GM19240 (cell line): ENCODE measurements around the gene FLT4.
"Not testable (repeated sequence)": the region's sequence is repeated elsewhere in the genome, so short reads cannot be mapped to it uniquely, and the experiment has no call there.

ENCODE experiments used
- DNase-seq: peaks from one replicate; pipeline ENCODE4 v3.0.0; 2011; ENCODE audit warnings: low spot score; ENCODE audit not compliant: insufficient read length

Gene FLT4

DNA sequence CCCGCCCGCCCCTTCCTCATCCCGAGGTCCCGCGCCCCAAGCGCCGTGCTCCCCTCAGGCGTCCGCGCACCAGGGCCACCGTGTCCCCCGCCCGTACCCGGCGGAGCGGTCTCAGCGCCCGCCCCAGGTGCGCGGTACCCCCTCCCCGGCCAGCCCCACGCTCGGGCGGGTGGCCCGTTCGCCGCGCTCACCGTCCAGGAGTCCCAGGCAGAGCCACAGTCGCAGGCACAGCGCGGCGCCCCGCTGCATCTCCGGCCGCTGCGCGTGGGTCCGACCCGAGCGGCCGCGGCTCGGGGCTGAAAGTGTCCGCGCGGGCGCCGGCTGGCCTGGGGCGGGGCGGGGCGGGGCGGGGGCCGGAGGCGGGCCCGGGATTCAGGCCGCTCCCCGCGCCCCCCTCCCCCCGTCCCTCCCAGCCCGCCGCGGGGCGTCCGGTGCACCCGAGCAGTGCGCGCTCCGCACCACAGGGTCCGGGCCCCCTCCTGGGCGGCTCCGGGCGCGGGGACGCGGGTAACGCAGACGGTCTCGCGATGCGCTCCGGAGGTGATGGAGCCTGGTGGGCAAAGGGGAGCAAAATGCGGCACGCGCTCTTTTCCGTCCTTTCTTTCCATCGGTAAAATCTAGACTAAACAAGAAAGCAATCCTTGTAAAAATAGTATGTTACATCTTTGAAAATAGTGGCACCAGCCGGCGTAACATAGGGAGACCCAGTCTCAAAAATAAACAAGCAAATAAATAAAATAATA, at the start of gene FLT4:
TSS of gene FLT4 (minus strand) at position 304 of the 743 bp plus-strand sequence. CDS start at position 249, 55 bp downstream.
- no peak for DNase-seq

GRCh38 chr5:180699042-180699441, 49.6 kb upstream of the FLT4 start:
- no peak for DNase-seq

DNA sequence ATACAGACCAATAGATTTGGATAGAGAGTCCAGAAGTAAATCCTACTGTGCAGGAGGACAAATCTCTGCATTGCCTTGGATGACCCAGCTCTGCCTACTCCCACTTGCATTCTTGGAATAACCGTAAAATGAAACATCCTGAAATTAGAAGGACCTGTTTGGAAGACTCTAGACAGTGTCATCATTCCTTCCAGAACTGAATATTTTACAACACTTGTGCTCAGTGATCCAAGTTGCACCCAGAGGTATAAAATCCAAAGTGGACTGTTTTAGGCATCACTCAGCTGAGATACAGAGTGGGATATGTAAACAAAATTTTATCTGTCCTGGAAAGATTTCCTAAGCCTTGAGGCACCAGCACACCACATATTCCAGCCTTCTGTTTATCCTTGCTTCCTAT, 46.7 kb upstream of the FLT4 start:
- DNase-seq, result no peak

DNA sequence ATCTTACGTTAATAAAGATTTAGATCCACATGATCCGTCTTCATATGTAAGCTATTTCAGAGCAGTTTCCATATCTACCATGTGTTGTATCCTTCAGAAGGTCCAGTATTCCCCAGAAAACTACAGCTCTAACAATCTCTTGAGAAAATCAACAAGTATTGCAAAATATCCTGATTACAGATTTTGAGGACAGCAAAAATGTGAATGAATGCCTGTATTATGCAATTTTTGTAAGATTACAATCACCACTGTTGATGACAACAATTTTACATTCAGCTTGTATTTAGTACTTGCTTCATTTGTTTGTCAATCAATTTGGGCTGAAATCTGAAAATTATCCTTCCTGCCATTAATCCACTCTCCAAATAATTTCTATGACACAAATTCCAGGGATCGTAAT, 43.0 kb upstream of the FLT4 start:
- no peak for DNase-seq

- DNase-seq, result no peak
Measured at GRCh38 chr5:180691046-180691445, 41.6 kb upstream of the FLT4 start.

- DNase-seq, result no peak
Measured at GRCh38 chr5:180690562-180690961, 41.2 kb upstream of the FLT4 start.

DNA sequence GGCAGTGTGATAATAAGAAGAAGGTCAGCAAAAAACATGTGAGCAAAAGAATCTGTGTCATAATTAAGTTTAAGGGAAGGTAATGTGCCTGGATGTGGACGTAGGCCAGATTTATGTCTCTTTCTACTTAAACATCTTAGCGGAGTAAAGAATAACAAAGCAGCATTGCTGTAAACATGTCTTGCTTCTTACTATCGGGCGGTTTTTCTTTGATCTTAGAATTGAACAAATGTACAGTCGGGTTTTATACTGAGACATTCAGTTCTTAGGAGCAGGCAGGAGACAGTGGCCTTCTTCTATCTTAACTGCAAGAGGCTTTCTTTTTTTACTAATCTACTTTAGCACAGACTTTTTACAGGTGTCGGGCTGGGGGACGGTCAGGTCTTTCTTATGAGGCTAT, 40.4 kb upstream of the FLT4 start:
- DNase-seq, result no peak

DNA sequence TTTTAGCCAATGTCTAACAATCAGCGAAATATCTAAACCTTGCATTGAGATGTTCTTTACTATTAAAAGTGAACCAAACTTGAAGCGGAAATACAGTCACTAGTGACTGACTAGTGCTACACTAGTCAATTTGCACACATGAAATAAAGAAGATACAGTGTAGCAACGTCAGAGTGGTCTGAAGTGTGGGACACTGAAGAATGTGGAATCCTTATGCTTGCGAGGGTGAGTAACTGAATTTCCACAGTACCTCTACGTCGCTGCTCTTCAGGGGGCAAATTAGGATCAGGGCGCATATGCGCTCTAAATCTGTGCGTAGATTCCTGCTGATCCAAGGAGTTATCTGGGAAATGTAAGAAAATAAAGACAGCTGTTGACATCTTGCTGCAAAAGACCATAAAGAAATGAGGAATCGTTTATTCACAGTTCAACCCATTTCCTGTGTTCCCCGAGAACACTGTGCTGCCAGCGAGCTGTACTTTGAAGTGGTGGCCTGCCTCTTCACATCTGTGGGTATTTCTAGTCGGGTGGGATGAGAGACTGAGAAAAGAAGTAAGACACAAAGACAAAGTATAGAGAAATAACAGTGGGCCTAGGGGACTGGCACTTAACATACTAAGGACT, 39.8 kb upstream of the FLT4 start:
- no peak for DNase-seq

DNA sequence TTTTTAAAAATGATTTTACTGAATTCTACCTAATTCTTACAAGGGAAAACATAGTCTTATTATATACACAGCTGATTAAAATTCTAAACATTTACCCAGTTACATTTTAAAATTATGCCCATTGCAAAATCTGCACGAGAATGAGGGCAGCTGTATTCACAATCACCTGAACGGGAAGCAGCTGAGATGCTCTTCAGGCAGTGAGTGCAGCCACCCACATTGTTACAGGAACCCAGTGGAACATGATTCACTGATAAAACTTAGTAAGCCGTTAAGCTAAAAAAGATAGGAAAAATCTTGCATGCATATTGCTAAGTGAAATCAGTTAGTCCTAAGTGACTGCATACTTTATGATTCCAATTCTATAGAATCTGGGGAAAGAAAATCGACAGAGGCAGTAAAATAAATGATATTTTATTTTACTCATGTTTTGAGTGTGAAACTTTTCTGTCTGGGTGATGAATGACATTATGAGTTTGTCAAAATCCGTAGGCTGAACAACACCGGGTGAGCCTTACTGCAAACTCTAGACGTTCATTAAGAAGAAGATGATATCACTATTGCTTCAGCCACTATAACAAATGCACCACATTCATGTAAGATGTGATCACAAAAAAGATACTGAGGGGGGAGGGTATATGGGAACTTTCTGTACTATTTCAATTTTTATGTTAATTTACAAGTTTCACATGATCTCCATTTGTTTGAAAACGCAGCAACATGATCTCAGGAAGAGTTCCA, 39.1 kb upstream of the FLT4 start:
- DNase-seq, result no peak

GRCh38 chr5:180686799-180687198, 37.4 kb upstream of the FLT4 start:
- not testable (repeated sequence) for DNase-seq

GRCh38 chr5:180684623-180685161, 35.3 kb upstream of the FLT4 start:
- DNase-seq, result no peak

GRCh38 chr5:180683220-180683922, 34.0 kb upstream of the FLT4 start:
- no peak for DNase-seq

GRCh38 chr5:180682560-180682959, 33.2 kb upstream of the FLT4 start:
- DNase-seq, result no peak

GRCh38 chr5:180682008-180682407, 32.6 kb upstream of the FLT4 start:
- DNase-seq, result not testable (repeated sequence)

- not testable (repeated sequence) for DNase-seq
Measured at GRCh38 chr5:180678319-180678718, 28.9 kb upstream of the FLT4 start.

DNA sequence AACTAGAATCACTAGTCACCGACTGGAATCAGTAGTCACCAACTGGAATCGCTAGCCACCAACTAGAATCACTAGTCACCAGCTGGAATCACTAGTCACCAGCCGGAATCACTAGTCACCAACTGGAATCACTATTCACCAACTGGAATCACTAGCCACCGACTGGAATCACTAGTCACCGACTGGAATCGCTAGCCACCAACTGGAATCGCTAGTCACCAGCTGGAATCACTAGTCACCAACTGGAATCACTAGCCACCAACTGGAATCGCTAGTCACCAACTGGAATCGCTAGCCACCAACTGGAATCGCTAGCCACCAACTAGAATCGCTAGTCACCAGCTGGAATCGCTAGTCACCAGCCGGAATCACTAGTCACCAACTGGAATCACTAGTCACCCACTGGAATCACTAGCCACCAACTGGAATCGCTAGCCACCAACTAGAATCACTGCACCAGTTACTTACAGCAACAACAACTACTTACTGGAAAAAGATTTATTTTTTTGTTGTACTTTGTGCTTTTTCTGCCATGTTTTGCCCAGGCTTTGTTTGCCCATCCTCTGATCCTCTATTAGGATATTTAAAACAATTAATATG, 25.7 kb upstream of the FLT4 start:
- DNase-seq, result no peak

DNA sequence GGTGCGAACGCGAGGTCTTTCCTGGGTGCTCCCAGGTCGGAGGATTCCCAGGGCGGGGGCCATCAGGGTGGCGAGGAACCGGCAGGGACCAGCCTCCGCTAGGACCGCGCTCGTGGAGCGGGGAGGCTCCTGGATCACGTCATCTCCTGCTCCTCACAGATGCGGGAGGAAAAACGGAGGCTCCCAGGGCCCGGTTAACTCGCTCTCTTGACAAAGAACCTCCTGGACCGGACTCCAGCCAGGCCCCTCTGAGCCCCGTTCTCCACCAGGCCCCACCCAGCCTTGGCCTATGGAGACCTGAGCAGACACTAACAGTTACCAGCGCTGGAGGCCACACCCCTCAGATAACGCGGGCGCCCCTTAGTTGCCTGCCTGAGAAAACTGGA, 24.7 kb upstream of the FLT4 start:
- DNase-seq, result not testable (repeated sequence)

DNA sequence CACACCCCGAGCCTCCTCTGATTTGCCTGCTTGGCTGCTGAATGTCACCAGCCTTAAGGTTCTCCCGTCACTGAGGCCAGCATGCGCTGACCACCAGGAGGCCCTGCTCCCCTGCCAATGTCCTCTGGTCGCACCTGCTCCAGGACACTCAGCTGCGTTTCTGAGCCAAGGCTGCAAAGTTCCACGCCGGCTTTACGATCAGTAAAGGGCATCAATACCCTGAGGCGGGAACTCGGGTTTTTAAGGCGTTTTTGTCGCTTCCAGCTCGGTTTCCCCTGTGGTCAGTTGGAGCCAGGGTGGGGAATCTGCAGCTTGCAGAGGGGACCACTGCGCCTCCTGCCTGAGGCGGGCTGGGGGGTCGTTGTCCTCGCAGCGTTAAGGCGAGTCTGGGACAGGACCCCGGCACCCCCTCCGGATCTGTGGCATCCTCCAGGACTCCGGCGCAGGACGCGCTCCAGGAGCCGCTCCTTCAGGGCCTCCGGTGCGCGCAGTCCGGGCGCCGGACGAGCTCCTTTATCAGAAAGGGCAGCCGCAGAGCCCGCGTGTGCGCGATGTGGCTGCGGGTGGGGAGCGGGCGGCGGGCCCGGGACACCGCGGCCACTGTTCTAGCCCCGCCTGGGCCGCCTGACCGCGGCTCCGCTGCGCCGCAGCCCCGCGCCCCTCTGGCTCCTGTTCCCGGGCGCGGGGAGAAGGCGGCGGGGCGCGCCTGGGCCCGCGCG, 24.1 kb upstream of the FLT4 start:
- DNase-seq, result no peak

GRCh38 chr5:180671958-180672524, 22.6 kb upstream of the FLT4 start:
- not testable (repeated sequence) for DNase-seq
